ENCODE data around the gene DOK3. TPM values are rescaled to one million over a fixed set of nuclear protein-coding genes. Genes with fewer than 3 reads are reported as not detected.
"Not testable (repeated sequence)": the region's sequence is repeated elsewhere in the genome, so short reads cannot be mapped to it uniquely, and the experiment has no call there.

Gene DOK3
- polyA plus RNA-seq, 10 donors: 4.1 to 9.4 (median 5.6) TPM

DNA sequence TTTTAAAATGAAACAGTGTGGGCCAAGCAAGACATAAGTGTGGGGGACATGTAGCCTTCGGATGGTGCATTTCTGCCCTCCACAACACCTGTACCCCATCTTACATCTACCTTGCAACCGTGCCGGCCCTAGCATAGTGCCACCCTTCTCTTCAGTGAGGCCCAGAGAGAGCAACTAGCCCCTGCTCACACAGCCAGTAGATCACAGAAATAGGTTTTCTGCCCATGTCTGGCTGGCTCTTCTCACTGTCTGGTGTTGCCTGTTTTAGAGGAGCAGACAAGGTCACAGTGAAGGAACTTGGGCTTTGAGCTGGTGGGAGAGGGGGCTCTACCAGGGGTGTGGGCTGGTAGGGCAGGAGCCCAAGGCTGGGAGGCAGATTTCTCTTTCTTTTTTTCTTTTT lies 23.4 kb downstream of the DOK3 start:
- no peak for DNase-seq

DNA sequence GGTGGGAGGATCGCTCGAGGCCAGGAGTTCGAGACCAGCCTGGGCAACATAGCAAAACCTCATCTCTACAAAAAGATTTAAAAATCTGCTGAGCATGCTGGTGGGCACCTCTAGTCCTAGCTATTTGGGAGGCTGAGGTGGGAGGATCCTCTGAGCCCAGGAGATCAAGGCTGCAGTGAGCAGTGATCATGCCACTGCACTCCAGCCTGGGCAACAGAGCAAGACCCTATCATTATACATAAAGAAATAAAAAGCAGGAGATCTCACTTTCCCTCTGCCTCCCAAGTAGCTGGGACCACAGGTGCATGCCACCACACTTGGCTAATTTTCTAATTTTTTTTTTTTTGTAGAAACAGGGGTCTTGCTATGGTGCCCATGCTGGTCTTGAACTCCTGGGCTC lies 23.9 kb downstream of the DOK3 start:
- not testable (repeated sequence) for DNase-seq

DNA sequence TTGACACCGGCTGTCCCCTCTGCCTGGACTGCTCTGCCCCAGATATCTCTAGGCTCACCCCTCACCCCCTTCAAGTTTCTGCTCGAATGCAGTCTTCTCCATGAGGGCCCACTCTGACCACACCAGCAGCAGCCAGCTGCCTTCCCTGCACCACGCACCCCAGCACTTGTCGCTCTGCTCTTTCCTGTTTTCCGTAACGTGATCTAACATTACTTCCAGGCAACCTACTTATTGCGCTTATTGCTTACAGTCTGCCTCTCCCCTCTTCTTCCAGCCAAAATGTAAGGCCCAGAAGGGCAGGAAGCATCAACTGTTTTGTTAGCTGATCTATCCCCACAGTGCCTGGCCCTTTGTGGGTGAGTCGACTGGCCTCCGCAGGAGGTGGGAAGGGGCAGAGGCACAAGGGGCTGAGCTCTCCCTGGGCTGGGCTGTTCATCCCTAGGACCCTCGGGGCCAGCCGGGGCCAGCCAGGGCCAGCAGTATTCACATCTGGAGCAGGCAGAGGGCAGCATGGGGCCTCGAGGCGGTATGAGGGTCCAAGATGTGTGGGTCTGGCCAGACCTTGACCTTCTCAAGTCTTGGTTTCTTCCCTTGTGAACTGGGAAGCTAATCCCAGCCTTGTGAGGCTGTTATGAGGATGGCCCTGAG lies 24.6 kb downstream of the DOK3 start:
- DNase-seq: no peak

GRCh38 chr5:177483994-177484901 lies 25.4 kb downstream of the DOK3 start:
- no peak for DNase-seq

GRCh38 chr5:177483042-177483441 lies 26.6 kb downstream of the DOK3 start:
- no peak for DNase-seq

DNA sequence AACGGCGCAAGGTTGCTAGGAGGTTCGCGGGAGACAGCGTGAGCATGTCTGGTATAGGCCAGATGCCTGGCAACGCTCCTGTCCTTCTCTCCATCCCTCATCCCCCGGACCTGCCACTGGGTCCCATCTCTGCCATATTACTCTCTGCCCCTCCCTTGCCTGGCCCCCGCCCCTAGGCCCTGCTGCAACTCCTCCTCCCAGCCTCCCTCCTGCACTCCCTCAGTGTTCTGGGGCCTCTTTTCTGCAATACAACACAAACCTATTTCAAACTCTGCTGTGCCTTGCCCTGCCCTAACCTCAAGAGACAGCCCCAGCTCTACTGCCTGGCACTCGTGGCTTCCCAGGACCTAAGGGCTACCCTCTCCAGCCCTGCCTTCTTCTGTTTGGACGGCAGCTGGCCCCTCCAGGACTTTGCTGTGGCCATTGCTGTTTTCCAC lies 27.2 kb downstream of the DOK3 start:
- no peak for DNase-seq

- peak in 1 of 3 donors; percentile 64 for DNase-seq
These were observed 29.9 kb downstream of the DOK3 start for GRCh38 chr5:177479774-177480173.

GRCh38 chr5:177478711-177479646 lies 30.6 kb downstream of the DOK3 start:
- DNase-seq: peak in 1 of 3 donors; percentile 76

- no peak for DNase-seq
These were observed 31.7 kb downstream of the DOK3 start for GRCh38 chr5:177477701-177478477.

DNA sequence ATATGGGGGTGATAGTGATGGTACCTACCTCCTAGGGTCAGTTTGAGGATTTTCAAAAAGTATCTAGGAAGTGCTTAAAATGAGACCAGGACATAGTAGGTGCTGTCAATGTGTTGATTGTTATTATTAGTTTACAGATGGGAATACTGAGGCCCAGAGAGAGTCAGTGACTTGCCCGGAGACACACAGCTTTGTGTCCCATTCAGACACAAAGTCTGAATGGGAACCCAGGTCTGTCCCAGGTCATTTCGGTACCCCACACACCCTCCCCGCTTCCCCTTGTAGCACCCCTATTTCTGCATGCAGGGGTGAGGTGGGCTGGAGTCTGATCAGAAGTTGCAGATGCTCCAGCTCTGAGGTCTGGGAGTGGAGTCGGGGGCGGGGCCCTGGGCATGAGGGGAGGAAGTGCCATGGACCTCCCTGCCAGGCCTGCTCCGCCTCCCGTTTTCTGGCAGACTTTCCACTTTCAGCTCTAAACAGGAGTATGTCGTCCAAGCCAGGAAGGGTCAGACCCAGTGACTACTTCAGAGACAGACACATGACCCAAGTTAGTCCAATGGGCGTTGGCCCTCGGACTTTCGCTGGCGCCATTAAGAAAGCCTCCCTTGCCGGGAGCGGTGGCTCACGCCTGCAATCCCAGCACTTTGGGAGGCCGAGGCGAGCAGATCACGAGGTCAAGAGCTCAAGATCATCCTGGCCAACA lies 32.9 kb downstream of the DOK3 start:
- DNase-seq: no peak

GRCh38 chr5:177475563-177476427 lies 33.8 kb downstream of the DOK3 start:
- DNase-seq: no peak

- no peak for DNase-seq
These were observed 34.6 kb downstream of the DOK3 start for GRCh38 chr5:177474846-177475562.

DNA sequence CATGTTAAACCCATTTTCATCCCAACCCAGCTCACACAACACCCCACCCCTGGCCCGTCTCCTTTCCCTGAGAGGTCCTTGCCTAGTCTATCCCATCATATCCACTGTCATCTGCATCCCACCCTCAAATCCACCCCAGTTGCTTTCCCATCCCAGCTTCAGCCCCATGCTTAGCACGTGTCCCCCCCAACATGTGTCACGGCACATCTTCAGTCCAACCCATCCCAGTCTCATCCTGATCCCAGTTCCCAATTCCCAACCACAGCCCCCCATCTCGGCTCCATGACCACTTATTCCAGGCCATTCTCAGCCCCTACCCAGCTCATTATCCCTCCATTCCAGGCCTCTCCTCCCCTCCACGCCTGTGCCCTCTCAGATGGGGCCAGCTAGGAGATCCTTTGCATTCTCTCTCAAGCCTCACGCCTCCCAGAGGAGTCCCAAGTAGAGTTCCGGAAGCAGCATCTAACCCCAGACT lies 35.6 kb downstream of the DOK3 start:
- peak in 1 of 3 donors; percentile 36 for DNase-seq

- DNase-seq: peak; percentile 67 to 86 (median 71)
These were observed 36.1 kb downstream of the DOK3 start, which contains the start of gene DBN1 for GRCh38 chr5:177473443-177474001. Gene DBN1, minus strand, starts transcription at chr5:177473634. Its CDS starts 113 bp downstream, at chr5:177473521.

DNA sequence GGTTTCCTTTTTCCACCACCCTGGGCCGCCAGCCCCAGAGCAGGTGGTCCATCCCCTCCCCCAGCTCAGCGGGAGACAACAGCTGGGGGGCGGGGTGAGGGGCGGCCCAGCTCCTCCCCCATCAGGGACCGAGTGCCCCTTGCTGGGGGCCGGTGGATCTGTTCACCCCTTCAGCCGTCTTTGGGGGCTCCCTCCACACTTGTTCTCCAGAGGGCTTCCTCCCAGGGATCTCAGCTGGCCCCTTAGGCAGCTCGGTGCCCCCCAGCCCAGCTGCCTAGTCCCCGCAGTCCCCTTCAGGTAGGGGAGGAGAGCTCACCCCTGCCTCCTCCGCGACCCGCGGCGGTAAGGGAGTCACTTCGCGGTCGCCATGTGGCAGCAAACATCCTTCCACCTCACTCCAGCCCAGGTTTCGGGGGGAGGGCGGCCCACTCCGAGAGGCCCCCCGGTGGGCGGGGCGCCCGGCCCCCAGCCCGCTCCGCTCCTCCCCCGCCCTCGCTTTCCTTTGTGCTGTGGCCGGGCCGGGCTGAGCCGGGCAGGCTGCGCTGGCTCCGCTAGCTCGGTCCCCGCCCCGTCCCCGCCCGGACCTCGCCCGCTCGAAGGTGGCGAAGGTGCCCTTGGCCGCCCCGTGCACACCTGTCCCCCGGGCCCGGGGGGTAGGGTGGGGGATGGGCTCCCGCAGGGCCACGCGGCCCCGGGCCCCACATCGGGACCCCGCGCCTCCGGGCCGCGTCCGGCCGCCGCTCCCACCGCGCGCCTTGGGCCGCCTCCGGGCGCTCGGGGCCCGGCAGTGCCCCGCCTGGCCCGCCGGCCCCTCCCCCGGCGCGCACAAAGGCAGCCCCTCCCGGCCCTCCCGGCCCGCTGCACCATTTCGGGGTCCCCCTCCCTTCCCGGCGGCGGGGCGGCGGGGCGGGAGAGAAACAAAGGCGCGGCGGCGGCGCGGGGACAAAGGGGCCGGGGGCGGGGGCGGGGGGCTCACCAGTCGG lies 36.9 kb downstream of the DOK3 start:
- peak in 2 of 3 donors; percentile 66 to 81 for DNase-seq

DNA sequence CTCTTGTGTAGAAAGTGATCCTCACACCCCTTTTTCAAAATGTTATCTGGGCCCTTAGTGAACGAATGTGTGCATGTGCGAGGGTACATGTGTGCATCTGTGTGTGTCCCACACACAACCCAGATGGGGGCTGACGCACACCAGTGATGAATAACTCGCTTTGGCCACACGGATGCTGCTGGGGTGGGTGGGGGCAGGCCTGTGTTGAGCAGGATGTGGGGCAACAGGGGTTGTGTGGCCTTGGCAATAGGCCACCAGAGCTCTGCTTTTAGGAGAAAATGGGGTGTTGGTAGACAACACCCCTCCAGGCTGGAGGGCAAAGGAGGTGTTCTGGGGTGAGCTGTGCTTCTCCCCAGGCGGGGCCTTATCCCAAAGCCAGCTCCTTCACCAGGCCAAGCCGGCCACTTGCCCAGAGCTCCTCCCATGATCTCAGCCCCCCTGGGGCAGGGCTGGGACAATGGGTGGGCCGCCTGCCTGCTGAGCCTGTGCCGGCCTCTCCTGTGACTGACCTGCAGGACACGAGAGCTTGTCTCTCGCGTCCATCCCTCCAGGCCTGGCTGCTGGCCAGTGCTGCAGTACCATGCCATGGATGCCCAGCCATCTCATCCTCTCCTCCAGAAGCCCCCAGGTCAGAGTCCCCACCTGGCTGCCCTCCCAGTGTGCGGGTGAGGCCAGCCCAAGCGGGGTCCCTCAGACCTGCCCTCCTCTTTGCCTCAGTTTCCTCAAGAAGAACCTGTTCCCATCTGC lies 37.8 kb downstream of the DOK3 start:
- peak in 1 of 3 donors; percentile 67 for DNase-seq
